HG02678 (cell line): ENCODE measurements around the gene LINC00237.

ENCODE experiments used
- ATAC-seq: cut with Tn5 transposase; IDR thresholded peaks from one replicate; pipeline ENCODE4 v1.9.1; 2021; ENCODE audit warnings: mild to moderate bottlenecking, moderate library complexity; ENCODE audit not compliant: unreplicated experiment

LINC00237 gene

GRCh38 chr20:21100578-21101452 lies 5.3 kb downstream of the LINC00237 start:
- ATAC-seq = no peak

GRCh38 chr20:21099751-21100577 lies 6.2 kb downstream of the LINC00237 start:
- peak; percentile 36 for ATAC-seq

DNA sequence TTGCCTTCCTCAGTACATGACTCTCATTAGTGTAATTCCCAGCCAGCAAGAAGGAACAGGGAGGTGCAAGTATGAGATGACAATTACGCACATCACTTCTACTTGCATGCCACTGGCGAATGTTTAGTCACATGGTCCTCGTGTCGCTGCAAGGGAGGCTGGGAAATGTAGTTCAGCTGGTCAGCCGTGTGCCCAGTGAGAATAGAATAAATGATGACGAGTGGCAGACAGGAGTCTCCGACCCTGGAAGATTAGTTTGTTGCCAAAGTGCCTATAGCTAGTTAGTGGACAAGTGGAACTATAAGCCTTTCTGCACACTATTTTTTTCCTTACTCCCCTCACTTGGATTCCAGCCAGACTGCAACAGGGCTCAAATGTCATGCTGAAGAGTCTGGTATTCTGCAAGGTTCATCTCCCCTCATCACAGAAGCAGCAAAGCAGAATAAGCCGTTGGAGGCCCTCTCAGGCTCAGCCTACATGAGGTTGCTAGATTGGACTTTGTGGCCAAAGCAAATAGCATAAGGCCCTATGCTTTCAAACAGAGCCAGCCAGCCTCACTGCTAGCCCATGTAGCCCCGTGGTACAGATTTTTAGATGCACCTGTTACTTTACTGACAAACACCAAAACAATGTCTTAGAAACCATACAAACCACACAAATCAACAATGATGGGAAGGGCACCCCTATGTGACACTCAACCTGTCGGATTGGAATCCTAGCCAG lies 9.7 kb downstream of the LINC00237 start:
- ATAC-seq = no peak

DNA sequence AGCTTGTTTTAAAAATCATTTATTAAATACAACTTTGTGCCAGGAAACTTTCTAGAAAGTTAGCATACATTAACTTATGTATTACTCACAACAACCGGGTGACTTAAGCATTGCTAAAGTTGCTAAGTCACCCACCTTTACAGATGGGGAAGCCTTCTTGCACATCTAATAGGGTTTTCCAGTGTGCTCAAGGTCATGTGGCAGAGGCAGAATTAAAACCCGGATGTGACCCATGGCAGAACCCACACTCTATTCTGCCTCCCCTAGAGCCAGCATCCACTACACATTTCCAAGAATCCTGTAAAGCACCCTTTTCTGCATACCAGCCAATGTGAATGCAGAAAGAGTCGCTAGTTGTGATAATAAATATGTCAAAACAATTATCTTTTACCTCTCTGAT lies 13.4 kb downstream of the LINC00237 start:
- ATAC-seq = no peak

DNA sequence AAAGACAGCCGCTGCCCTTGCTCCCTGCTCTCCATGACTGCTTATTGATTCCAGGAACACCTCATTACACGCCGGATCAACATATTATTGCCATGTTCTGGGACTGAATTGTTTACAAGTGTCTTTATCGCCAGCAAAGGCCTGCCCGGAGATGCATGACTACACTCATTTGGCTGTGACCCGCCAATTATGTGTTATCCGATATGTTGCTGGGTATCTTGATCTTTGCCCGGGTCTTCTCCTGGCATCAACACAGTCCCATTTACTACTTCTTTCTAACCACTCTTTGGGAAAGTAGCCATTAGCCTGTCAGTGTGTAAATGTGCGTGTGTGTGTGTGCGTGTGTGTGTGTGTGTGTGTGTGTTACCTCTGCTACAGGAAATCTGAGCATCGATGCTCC lies 15.4 kb downstream of the LINC00237 start:
- ATAC-seq = no peak

DNA sequence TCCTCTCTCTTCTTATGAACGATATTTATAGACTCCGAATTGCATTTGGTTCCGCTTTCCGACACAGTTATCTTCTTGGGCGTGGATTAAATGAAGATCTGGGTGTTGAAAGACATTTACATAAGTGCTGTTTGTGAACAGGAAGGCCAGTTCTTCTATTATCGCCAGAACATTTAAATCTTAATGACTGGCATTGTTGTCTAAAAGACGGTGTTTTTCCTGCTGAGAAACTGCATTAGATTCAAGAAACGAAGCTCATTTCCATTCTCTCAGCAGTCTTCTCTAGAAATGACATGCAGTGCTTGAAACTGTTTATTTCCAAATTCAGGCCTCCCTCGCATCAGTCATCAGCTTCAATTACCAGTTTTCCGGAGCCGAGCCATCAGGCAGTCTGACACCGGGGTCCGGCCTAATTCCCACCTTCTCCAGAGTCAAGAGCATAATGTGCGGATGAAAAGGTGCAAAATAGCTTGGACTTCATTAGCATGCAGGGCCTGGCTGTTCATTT lies 16.0 kb downstream of the LINC00237 start:
- ATAC-seq = no peak

DNA sequence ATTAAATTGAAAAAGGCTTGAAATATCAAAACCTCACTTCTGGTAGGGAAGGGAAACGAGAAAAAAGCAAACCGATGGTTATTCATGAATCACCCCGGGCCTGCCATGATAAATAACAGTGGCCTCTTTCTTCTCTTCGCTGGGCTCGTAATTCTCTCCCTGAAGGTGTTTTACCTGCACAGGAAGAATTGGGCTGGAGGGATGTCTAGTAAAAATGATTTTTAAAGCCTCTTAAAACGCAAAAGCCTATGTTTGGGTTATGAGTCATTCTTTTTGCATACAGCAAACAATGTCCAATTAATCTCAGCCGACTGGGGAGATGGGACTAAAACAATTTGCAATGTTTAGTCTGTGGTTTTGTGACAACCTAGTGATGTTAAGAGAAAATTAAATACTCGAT lies 16.8 kb downstream of the LINC00237 start:
- ATAC-seq = no peak

GRCh38 chr20:21087862-21088540 lies 18.2 kb downstream of the LINC00237 start:
- ATAC-seq = no peak

DNA sequence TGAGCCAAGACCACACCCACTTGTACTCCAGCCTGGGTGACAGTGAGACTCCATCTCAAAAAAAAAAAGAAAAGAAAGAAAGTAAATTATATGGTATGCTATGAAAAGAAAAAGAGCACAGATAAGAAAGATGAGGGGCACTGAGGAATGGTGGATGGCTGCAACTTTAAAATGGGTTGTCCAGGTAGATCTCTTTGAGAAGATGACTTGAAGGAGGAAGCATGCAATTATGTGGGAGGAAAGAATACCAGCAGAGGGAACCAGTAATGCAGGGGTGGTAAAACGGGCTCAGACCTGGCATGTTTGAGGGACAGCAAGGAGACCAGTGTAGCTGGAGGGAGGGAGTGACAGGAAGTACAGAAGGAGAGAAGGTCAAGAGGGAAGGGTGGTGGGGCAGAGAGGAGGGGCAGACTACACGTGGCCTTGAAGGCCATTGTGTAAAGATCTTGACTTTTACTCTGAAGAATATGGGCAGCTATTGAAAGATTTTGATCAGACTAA lies 22.3 kb downstream of the LINC00237 start:
- no peak for ATAC-seq

- ATAC-seq = no peak
Measured at GRCh38 chr20:21082584-21082983, 23.6 kb downstream of the LINC00237 start.

DNA sequence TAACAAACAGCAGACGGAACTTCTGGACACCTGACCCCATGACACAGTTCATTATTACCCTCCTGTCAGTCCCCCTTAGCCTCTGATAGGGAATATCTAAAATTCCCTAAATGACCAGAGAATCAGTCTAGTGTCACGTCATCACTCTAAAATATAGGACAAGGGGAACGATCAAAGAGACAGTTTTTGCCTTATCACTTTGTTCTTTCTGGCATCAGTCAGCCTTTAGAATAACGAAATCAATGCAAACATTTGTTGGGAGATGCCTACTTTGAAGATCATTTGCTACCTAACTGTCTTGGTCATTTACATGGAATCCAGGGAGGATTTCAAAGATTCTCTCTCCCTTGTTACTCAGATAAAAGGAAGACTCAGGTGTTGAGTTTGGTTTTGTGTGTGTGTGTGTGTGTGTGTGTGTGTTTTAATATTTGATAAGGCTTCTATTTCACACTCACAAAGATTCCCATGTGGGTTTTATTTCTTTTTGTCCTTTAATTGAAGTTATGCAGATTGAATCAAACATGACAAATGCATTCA lies 28.3 kb downstream of the LINC00237 start:
- ATAC-seq = no peak

GRCh38 chr20:21076073-21076472 lies 30.1 kb downstream of the LINC00237 start:
- no peak for ATAC-seq

DNA sequence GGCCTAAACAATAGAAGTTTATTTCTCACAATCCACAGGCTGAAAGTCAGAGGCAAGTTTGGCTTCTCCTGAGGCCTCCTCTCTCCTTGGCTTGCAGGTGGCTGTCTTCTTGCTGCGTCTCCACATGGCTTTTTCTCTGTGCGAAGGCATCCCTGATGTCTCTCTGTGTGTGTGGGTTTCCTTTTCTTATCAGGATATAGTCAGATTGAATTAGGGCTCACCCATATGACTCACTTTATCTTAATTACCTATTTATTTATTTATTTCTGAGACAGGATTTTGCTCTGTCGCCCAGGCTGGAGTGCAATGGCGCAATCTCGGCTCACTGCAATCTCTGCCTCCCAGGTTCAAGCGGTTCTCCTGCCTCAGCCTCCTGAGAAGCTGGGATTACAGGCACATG lies 30.7 kb downstream of the LINC00237 start:
- no peak for ATAC-seq

- ATAC-seq = peak; percentile 94
Measured at GRCh38 chr20:21074605-21075336, 31.4 kb downstream of the LINC00237 start.

GRCh38 chr20:21067255-21067654 lies 38.9 kb downstream of the LINC00237 start:
- ATAC-seq = no peak

- ATAC-seq = no peak
Measured at GRCh38 chr20:21064924-21065323, 41.2 kb downstream of the LINC00237 start.

DNA sequence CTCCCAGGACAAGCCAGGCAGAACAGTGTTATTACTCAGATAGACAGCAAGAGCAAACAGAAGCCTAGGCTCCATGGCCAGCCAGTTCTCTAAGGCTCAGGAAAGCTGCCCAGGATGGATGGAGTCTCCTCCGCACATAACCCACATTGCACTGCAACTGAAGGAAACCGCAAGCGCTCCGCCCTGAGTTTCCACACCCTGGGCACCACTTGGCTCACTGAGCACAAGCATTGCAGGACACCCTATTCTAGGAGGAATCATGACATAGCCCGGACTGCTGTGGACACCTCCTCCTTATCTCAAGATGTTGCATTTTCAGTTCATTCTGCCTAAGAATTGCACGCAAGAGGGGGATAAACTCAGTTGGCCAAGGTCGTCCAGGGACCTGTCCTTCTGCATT lies 42.9 kb downstream of the LINC00237 start:
- ATAC-seq = no peak

DNA sequence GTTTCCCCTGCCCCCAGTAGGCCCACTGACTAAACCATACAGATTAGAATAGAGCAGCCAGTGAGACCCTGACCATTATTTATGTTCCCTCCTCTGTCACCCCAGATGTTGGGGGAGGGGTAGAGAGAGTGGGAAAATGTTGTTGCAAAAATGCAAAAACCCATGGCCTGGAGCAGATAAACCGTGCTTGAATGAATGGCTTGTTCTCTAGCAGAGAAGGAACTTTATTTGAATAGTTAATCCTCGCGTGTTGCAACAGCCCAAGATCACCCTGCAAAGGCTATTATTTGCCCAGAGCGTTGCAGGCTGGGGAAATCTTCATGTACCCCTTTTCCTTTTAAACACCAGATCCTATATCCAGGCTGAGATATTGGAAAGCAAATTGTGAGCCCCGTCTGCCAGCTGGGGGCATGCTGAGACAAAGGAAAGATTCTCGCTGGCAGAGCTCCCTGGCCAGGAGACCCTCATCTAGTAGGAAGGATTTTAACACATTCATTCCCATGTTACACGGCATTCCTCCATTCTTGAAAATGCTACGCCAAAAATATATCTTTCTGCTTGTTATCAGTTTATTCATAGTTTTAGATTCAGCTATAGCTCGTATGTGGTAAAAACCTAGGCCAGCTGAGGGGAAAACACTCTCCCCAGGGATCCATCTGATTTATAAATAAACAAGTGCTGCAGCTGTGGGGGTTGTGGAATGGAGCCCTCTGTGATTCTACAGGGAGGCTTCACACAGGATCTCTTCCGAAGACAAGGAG lies 53.0 kb downstream of the LINC00237 start:
- no peak for ATAC-seq

DNA sequence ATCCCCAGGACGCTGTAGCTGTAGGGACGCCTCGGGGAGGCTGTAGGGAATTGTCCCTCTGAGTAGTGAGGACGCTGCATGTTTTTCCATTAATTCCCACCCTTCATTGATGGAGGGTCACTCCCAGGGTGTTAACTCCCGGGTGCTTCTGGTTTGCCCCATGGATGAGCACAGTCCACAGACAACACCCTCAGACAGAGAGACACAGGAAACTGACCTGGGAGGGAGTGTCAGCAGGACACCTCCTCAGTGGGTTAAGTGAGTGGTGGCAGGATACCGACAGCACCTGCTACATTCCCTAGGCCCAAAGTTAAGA lies 53.5 kb downstream of the LINC00237 start:
- ATAC-seq = no peak
